OCI-LY7 (cell line): ENCODE data around the gene LGALS3.

Experiments
- CTCF ChIP-seq: fragments of 200-600 bp; sonication (generic); conservative IDR thresholded peaks from 2 replicates; pipeline ENCODE4 v1.5.1; 2014; ENCODE audit warnings: mild to moderate bottlenecking, antibody characterized with exemption, low read length, moderate library complexity, mixed read lengths
- EZH2phosphoT487 ChIP-seq: fragments of 200-600 bp; sonication (generic); IDR thresholded peaks from 2 replicates; pipeline ENCODE4 v1.6.1; 2018; ENCODE audit warnings: low read depth, borderline replicate concordance, mild to moderate bottlenecking, mixed run types, antibody characterized with exemption, low read length, moderate library complexity, mixed read lengths

- TF ChIP-seq CTCF, result no peak
- no peak for TF ChIP-seq EZH2phosphoT487
Measured at GRCh38 chr14:55124774-55125386, 4.2 kb upstream of the LGALS3 start.
